K562 (cell line): ENCODE measurements around the gene MFSD6L. TPM values are rescaled to one million over a fixed set of nuclear protein-coding genes. Genes with fewer than 3 reads are reported as not detected.

Experiments
- ATAC-seq: fragments of 200-7000 bp; cut with Tn5 transposase; 3 replicates; pipeline ENCODE4 v1.9.1; 2020; ENCODE audit warnings: moderate library complexity
- BruUV-seq: library from RNA; stranded (reverse); fragments of 400-500 nt; replicated peaks from 2 replicates; lab custom pipeline; 2021; lab: Mats Ljungman, UMichigan
- CTCF ChIA-PET: fragments of 300-600 bp; formaldehyde crosslinking; extraction: SDS; loops from one replicate; lab custom pipeline; 2021; ENCODE audit warnings: low intra/inter-chr PET ratio; lab: Yijun Ruan, JAX
- POLR2A ChIA-PET: fragments of 300-600, 350-650 bp; sonication (Branson Sonifier 250); formaldehyde crosslinking; extraction: SDS; loops from one replicate; lab custom pipeline; 2021; ENCODE audit warnings: antibody characterized with exemption, inconsistent platforms; lab: Yijun Ruan, JAX
- DNase-seq, 4 experiments: peaks; one replicate each; pipeline versions ENCODE4 v3.0.0 to v3.0.0-alpha.2; 2011 to 2018; ENCODE audit warnings: low spot score in 3 of 4, mixed read lengths in 3 of 4; ENCODE audit errors: extremely low read depth in 1 of 4
- FAIRE-seq: peaks from 2 replicates; lab custom pipeline; 2011; peaks lifted over from hg19 to GRCh38; lab: Jason Lieb, UNC
- H2AFZ ChIP-seq: 2 replicates; pipeline ENCODE4 v1.6.0; 2011; ENCODE audit warnings: low read depth, low read length, control low read depth, inconsistent platforms
- H3K27ac ChIP-seq: fragments of 200-600 bp; 3 replicates; pipeline ENCODE4 v1.8.0; 2011; ENCODE audit warnings: low read depth, mild to moderate bottlenecking, control low read depth, inconsistent platforms, low read length, moderate library complexity, mixed read lengths; ENCODE audit errors: extremely low read depth
- H3K27me3 ChIP-seq, 2 experiments: fragments of 300-600 bp in 1 of 2; 2 replicates in 1 of 2; 3 replicates in 1 of 2; pipeline versions ENCODE4 v1.6.0 to v1.8.0; 2011; ENCODE audit warnings: inconsistent platforms in 2 of 2, low read length in 2 of 2, mild to moderate bottlenecking in 1 of 2, mixed read lengths in 1 of 2, moderate library complexity in 1 of 2; ENCODE audit not compliant: control insufficient read depth in 2 of 2, insufficient read depth in 2 of 2
- H3K36me3 ChIP-seq: fragments of 300-600 bp; 3 replicates; pipeline ENCODE4 v1.8.0; 2011; ENCODE audit warnings: mild to moderate bottlenecking, low read length, inconsistent platforms; ENCODE audit not compliant: control insufficient read depth, insufficient read depth
- H3K4me1 ChIP-seq, 2 experiments: fragments of 200-600 bp in 1 of 2; replicated peaks in 1 of 2; 2 replicates in 1 of 2; 3 replicates in 1 of 2; pipeline versions ENCODE4 v1.5.1 to v1.8.0; 2011; ENCODE audit warnings: inconsistent platforms in 2 of 2, low read length in 2 of 2, mild to moderate bottlenecking in 1 of 2, mixed read lengths in 1 of 2, moderate library complexity in 1 of 2; ENCODE audit not compliant: control insufficient read depth in 2 of 2, insufficient read depth in 2 of 2
- H3K4me2 ChIP-seq: 2 replicates; pipeline ENCODE4 v1.6.1; 2011; ENCODE audit warnings: low read length, control low read depth, inconsistent platforms, mixed read lengths; ENCODE audit not compliant: insufficient read depth
- H3K4me3 ChIP-seq: fragments of 200-600 bp; sonication (generic), shearing (Covaris generic); 2 replicates; pipeline ENCODE4 v1.5.1; 2016; ENCODE audit warnings: control low read depth, inconsistent platforms
- H3K79me2 ChIP-seq: fragments of 200-600 bp; 3 replicates; pipeline ENCODE4 v1.8.0; 2011; ENCODE audit warnings: low read length, inconsistent platforms; ENCODE audit not compliant: control insufficient read depth, insufficient read depth
- H3K9ac ChIP-seq, 2 experiments: 2 replicates each; pipeline versions ENCODE4 v1.6.0 to v1.6.1; 2011; ENCODE audit warnings: low read depth in 2 of 2, low read length in 2 of 2, control low read depth in 1 of 2, inconsistent platforms in 1 of 2, mild to moderate bottlenecking in 1 of 2, mixed read lengths in 1 of 2; ENCODE audit not compliant: insufficient read depth in 1 of 2
- H3K9me1 ChIP-seq: one replicate; pipeline ENCODE4 v1.6.0; 2011; ENCODE audit warnings: inconsistent platforms, mild to moderate bottlenecking, low read length, moderate library complexity; ENCODE audit not compliant: control insufficient read depth, insufficient read depth
- H3K9me3 ChIP-seq: replicated peaks from 2 replicates; pipeline ENCODE4 v1.5.1; 2011; ENCODE audit warnings: low read depth, low read length, inconsistent platforms; ENCODE audit not compliant: control insufficient read depth, insufficient read depth
- H4K20me1 ChIP-seq: replicated peaks from 2 replicates; pipeline ENCODE4 v1.6.1; 2011; ENCODE audit warnings: low read length, inconsistent platforms, mixed read lengths; ENCODE audit not compliant: control insufficient read depth, insufficient read depth
- ARID1B ChIP-seq: fragments of 450-650 bp; IDR thresholded peaks from 2 replicates; pipeline ENCODE4 v1.6.1; 2016; ENCODE audit warnings: antibody characterized with exemption, mild to moderate bottlenecking, inconsistent platforms
- ELK1 ChIP-seq: sonication (generic); formaldehyde crosslinking; IDR thresholded peaks from 2 replicates; pipeline ENCODE4 v1.8.1; 2022; ENCODE audit warnings: missing genetic modification reagents
- FUS ChIP-seq: fragments of 200-400 bp; formaldehyde crosslinking; optimal IDR thresholded peaks from 2 replicates; pipeline ENCODE3; 2017; ENCODE audit warnings: low read depth, low read length
- JUND ChIP-seq, 2 experiments: IDR thresholded peaks; 2 replicates in 1 of 2; 3 replicates in 1 of 2; pipeline ENCODE4 v1.6.1; 2011; ENCODE audit warnings: borderline replicate concordance in 2 of 2, low read depth in 2 of 2, low read length in 2 of 2, improper control_type of control experiment in 1 of 2, missing biosample characterization in 1 of 2, missing genetic modification characterization in 1 of 2, missing genetic modification reagents in 1 of 2
- PML ChIP-seq: IDR thresholded peaks from 2 replicates; pipeline ENCODE4 v1.6.1; 2012; ENCODE audit warnings: low read length, inconsistent platforms
- PPARD ChIP-seq: fragments of 250-450 bp; sonication (Bioruptor Pico); IDR thresholded peaks from 2 replicates; pipeline ENCODE4 v1.8.0; 2022; ENCODE audit warnings: inconsistent platforms, mild to moderate bottlenecking, moderate library complexity
- RBM15 ChIP-seq: fragments of 200-400 bp; formaldehyde crosslinking; IDR thresholded peaks from 2 replicates; pipeline ENCODE4 v1.6.1; 2018; ENCODE audit warnings: mild to moderate bottlenecking, low read length, moderate library complexity; ENCODE audit not compliant: insufficient read depth
- SNRNP70 ChIP-seq: fragments of 200-400 bp; formaldehyde crosslinking; optimal IDR thresholded peaks from 2 replicates; pipeline ENCODE3; 2017; ENCODE audit warnings: low read depth, low read length
- SRSF7 ChIP-seq: fragments of 200-400 bp; formaldehyde crosslinking; optimal IDR thresholded peaks from 2 replicates; pipeline ENCODE3; 2017; ENCODE audit warnings: mild to moderate bottlenecking, low read depth, low read length
- SUPT5H ChIP-seq: fragments of 450-650 bp; IDR thresholded peaks from 2 replicates; pipeline ENCODE4 v1.6.1; 2016
- ZBTB17 ChIP-seq: fragments of 450-650 bp; formaldehyde crosslinking; IDR thresholded peaks from 2 replicates; pipeline ENCODE4 v1.4.0; 2020; ENCODE audit warnings: mild to moderate bottlenecking
- ZNF174 ChIP-seq: fragments of 250-450 bp; sonication (Bioruptor Pico); IDR thresholded peaks from 2 replicates; pipeline ENCODE4 v1.4.0; 2020; ENCODE audit warnings: mild to moderate bottlenecking
- ZNF197 ChIP-seq: fragments of 200-800 bp; sonication (Bioruptor generic); IDR thresholded peaks from 2 replicates; pipeline ENCODE4 v1.6.1; 2016; ENCODE audit warnings: low read depth, missing genetic modification characterization, missing compliant biosample characterization
- ZNF584 ChIP-seq: fragments of 200-800 bp; sonication (Bioruptor generic); IDR thresholded peaks from 2 replicates; pipeline ENCODE4 v1.6.1; 2016; ENCODE audit warnings: low read depth, mild to moderate bottlenecking, missing genetic modification characterization, missing compliant biosample characterization
- WGBS: fragments of 100-300 bp; shearing (Covaris generic); methylation state at CpG from one replicate; pipeline ENCODE4 v1.1.6; 2016; ENCODE audit warnings: low coverage, mixed read lengths; ENCODE audit not compliant: insufficient coverage; ENCODE audit errors: missing lambda C conversion rate; 5-methylcytosine and 5-hydroxymethylcytosine counted together
- in situ Hi-C: fragments of 300-500 bp; cut with MboI; formaldehyde crosslinking; loops from 4 replicates; pipeline ENCODE4 v1.15.0; 2018; ENCODE audit warnings: inconsistent platforms, mixed read lengths
- intact Hi-C: fragments of 100-400 bp; cut with micrococcal nuclease; formaldehyde crosslinking; loops from 2 replicates; pipeline ENCODE4 v1.14.2; 2022
- polyA plus RNA-seq, 8 experiments: library from polyadenylated mRNA; depleted of rRNA in 4 of 8; stranded (reverse) in 5 of 8; unstranded in 3 of 8; fragments of >200 nt; fragmentation: Nextera tagmentation in 2 of 8; fragmentation: Illumina TruSeq in 1 of 8; extraction: Ambion mirVana in 2 of 8; extraction: Trizol in 1 of 8; gene quantifications; 2 replicates each; pipeline versions ENCODE4 v1.2.1 to v1.2.3, GENCODE V29; 2011 to 2014; ENCODE audit warnings: inconsistent platforms in 1 of 8, missing spikeins in 1 of 8
- total RNA-seq, 7 experiments: library from RNA; depleted of rRNA in 6 of 7; stranded (reverse); fragments of >200 nt in 6 of 7; fragmentation: Illumina TruSeq in 2 of 7; extraction: Trizol in 2 of 7; gene quantifications; 2 replicates each; pipeline versions ENCODE4 v1.2.1 to v1.2.3, GENCODE V29; 2011 to 2021; ENCODE audit warnings: low replicate concordance in 1 of 7

The MFSD6L gene
- total and polyA plus RNA-seq, 9 of the 15 experiments (the other 6 are each of a cell fraction or from before 2014, with no cell fraction given), result not detected

DNA sequence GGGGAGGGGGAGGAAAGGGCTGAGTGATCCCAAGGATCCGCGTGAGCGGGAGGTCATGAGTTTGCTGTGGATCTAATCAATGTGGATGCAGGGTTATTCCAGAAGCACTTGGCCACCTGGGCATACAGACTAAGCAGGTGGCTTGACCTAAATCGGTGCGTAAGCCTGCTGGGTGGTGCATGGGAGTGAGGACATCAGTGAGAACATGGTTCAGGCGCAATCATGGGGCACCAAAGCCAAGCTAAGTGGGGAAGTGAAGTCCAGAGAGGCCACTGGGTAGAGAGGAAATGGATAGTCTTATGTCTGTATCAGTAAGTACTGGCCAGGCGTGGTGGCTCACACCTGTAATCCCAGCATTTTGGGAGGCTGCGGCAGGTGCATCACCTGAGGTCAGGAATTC lies 18.9 kb upstream of the MFSD6L start:
- no peak for FAIRE-seq
- Histone ChIP-seq H3K4me3 (no peak overlapping the region), H3K27me3 (no peaks in the 10 kb centered on the region; a peak in 1 of 5 replicates), H3K9me3 (no peaks in the 10 kb centered on the region), H3K4me2 (no peak overlapping the region), H3K9ac (no peak overlapping the region), H2AFZ (no peak overlapping the region), H3K27ac (no peak overlapping the region)
- WGBS, result 3% methylated on average over 5 of the region's 8 CpGs
- DNase-seq, result no peak
- TF ChIP-seq ZBTB17 (CRISPR knock-in tag) (no peak), ZNF174 (no peak), ARID1B (no peak)
- TF ChIP-seq, all 486 proteins: peak for 0
- H3K79me2 ChIP-seq, result no peaks in the 10 kb centered on the region
- no peak for ATAC-seq
- intact Hi-C loops, result no loop called here
- H3K9me1 ChIP-seq, result no peaks in the 10 kb centered on the region
- in situ Hi-C loops, result no loop called here
- POLR2A ChIA-PET, result no interaction called here
- no peaks in the 10 kb centered on the region for H3K36me3 ChIP-seq
- H3K4me1 ChIP-seq, result no peaks in the 10 kb centered on the region
- no TSS peak for BruUV-seq
- CTCF ChIA-PET, result no interaction called here
- H4K20me1 ChIP-seq, result no peaks in the 10 kb centered on the region

GRCh38 chr17:8806926-8807550 lies 7.9 kb upstream of the MFSD6L start:
- Histone ChIP-seq H3K9me1 (no peaks in the 10 kb centered on the region), H3K79me2 (no peaks in the 10 kb centered on the region), H3K4me2 (no peak overlapping the region), H4K20me1 (no peaks in the 10 kb centered on the region), H3K27me3 (peaks cover 0 to 6% of the 10 kb centered on the region in 2 experiments; a peak in 1 of 5 replicates), H3K27ac (no peak overlapping the region), H2AFZ (no peak overlapping the region), H3K4me1 (no peaks in the 10 kb centered on the region), H3K9ac (no peak overlapping the region), H3K4me3 (no peak overlapping the region), H3K9me3 (no peaks in the 10 kb centered on the region), H3K36me3 (no peaks in the 10 kb centered on the region)
- POLR2A ChIA-PET, result no interaction called here
- DNase-seq, result peak in 2 of 4 experiments; percentile 10 to 13
- in situ Hi-C loops (no loop called here), intact Hi-C loops (no loop called here)
- 0 out of 3 replicates have a peak, but pooled peaks have one; percentile 27 for ATAC-seq
- FAIRE-seq, result no peak
- BruUV-seq, result no TSS peak
- CTCF ChIA-PET, result no interaction called here
- WGBS, result 0% methylated on average over 4 of the region's 4 CpGs
- TF ChIP-seq PPARD (no peak), JUND (IDR thresholded peaks at IDR 0.05; ENCODE audit: borderline replicate concordance, low read depth, low read length) (no peak), JUND (tag; IDR thresholded peaks at IDR 0.05; ENCODE audit: borderline replicate concordance, low read depth, low read length) (0 out of 3 replicates have a peak, but pooled peaks have one; percentile 14), RBM15 (no peak), ZNF197 (CRISPR knock-in tag) (no peak), ZNF584 (CRISPR knock-in tag) (no peak), SNRNP70 (no peak), SRSF7 (no peak), ELK1 (CRISPR knock-in tag) (no peak), SUPT5H (no peak), PML (no peak), FUS (no peak)
